MM.1S (cell line): ENCODE results near the gene KIAA1958.

Source experiments
- CTCF ChIP-seq: fragments of 300-600 bp; sonication (generic); IDR thresholded peaks from 2 replicates; pipeline ENCODE4 v1.5.1; 2016; ENCODE audit warnings: antibody characterized with exemption, low read length, mixed read lengths
- EZH2phosphoT487 ChIP-seq: fragments of 300-600 bp; sonication (generic); IDR thresholded peaks from 2 replicates; pipeline ENCODE4 v1.6.1; 2018; ENCODE audit warnings: antibody characterized with exemption, low read length

DNA sequence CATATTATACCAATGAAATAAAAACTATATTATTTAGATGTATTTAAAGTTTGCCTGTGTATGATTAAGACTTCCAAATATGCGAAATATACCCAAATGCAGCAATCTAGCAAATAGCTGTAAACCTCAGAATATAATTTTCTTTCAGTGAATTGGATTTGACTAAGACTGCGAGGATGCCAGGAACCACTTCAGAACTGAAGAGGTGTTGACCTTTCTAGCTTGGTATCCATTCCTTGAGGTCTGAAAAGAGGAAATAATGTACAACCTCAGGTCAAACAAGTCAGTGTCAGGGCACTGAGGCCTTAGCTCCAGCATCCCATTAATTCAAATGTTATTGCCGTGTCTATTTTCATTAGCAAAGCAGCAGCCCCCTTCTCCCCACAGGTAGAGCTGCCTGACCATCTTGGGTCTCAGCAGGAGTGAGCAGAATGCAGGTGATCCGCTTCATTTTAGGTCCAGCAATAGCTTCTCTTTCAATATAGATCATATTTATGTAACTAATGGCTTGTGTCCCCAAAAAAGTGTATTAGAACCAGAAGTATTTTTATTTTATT, 100.0 kb downstream of the KIAA1958 start:
- TF ChIP-seq CTCF: no peak
- no peak for TF ChIP-seq EZH2phosphoT487
